Activated T-helper 17 cell treated with anti-CD3 and anti-CD28 coated beads, Interleukin-2, amount 50 U/mL, for 72 hours (primary cell): ENCODE data around the gene ERVK3-1. TPM values are rescaled to one million over a fixed set of nuclear protein-coding genes. Genes with fewer than 3 reads are reported as not detected.
"Not testable (repeated sequence)": the region's sequence is repeated elsewhere in the genome, so short reads cannot be mapped to it uniquely, and the experiment has no call there.

Experiments
- ATAC-seq: fragments of 150-1000 bp; cut with Tn5 transposase; replicated peaks from 2 replicates; pipeline ENCODE4 v1.10.0; 2021; ENCODE audit warnings: mild to moderate bottlenecking, moderate library complexity
- H3K27ac Mint-ChIP-seq: one replicate; pipeline ENCODE4 v1.8.0; 2022; ENCODE audit warnings: mixed read lengths
- H3K27me3 Mint-ChIP-seq: one replicate; pipeline ENCODE4 v1.8.0; 2022; ENCODE audit warnings: mixed read lengths
- H3K36me3 Mint-ChIP-seq: one replicate; pipeline ENCODE4 v1.8.0; 2022; ENCODE audit warnings: low read depth, mild to moderate bottlenecking, mixed read lengths
- H3K4me1 Mint-ChIP-seq: one replicate; pipeline ENCODE4 v1.8.0; 2022; ENCODE audit warnings: mixed read lengths
- H3K4me3 Mint-ChIP-seq: one replicate; pipeline ENCODE4 v1.8.0; 2022; ENCODE audit warnings: mild to moderate bottlenecking, mixed read lengths
- H3K9me3 Mint-ChIP-seq: one replicate; pipeline ENCODE4 v1.8.0; 2022; ENCODE audit warnings: mixed read lengths
- total RNA-seq, 2 donors: library from RNA; stranded (reverse); gene quantifications; one replicate each; pipeline ENCODE4 v1.2.3, GENCODE V29; 2022

The ERVK3-1 gene
- total RNA-seq, 2 donors from 2014 or later = 38.5 to 57.8 TPM

DNA sequence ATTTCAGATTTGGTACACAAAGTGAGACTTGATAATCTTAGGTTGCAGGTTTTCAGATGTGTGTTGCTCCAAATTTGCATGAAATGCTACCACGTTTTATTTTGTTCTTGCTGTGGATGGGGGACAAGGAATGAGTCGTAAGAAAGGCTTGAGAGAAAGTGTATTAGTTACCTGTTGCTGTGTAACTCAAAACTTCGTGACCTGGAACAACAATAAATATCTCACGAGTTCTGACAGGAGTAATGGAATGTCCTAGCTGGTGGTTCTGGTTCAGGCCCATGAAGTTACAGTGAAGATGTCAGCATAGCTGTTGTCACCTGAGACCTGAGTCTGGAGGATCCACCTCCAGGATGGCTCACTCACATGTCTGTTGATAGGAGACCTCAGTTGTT, 25.3 kb upstream of the ERVK3-1 start:
- Mint-ChIP-seq H3K9me3 (peaks cover 3% of the 10 kb centered on the region), H3K4me1 (peaks cover 20% of the 10 kb centered on the region), H3K36me3 (peaks cover 54% of the 10 kb centered on the region), H3K4me3 (peak overlapping the region; percentile 97), H3K27ac (peak overlapping the region; percentile 98), H3K27me3 (no peaks in the 10 kb centered on the region)
- ATAC-seq = no peak

DNA sequence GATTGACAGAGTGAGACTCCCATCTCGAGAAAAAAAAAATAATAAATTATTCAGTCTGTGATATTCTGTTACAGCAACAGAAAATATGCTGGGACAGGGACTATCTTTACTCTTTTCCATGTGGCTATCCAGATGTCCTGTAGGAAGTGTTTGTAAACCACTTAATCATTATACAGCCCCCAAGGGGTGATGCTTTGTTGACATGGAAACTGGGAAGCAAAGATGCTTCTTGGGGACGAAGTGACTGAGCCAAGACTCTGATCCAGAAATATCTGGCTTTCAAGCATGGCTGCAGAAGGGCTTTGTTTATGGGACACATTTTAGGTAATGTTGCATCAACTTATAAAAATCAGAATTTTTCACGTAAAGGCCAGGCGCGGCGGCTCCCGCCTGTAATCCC, 21.0 kb upstream of the ERVK3-1 start:
- Mint-ChIP-seq H3K4me3 (no peak overlapping the region), H3K4me1 (peaks cover 15% of the 10 kb centered on the region), H3K27me3 (no peaks in the 10 kb centered on the region), H3K36me3 (peaks cover 58% of the 10 kb centered on the region), H3K9me3 (no peaks in the 10 kb centered on the region), H3K27ac (no peak overlapping the region)
- no peak for ATAC-seq

DNA sequence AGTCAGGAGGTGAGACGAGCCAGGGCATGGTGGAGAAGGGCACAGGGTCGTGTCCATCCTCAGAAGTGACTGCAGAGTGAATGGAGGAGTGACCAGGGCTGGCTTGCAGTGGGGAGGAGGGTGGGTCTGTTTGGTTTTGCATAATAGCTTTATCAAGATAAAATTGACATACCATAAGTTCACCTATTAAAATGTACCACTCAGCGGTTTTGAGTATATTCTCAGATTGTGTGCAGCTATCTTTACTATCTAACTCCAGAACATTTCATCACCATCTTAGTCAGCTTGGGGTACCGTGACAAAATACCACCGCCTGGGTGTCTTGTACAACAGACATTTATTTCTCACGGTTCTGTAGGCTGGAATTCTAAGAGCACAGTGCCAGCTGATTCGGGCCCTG, 13.2 kb upstream of the ERVK3-1 start:
- H3K27me3 Mint-ChIP-seq = no peaks in the 10 kb centered on the region
- ATAC-seq = no peak
- no peak overlapping the region for H3K27ac Mint-ChIP-seq
- peaks cover 97% of the 10 kb centered on the region for H3K36me3 Mint-ChIP-seq
- peaks cover 13% of the 10 kb centered on the region for H3K9me3 Mint-ChIP-seq
- peaks cover 6% of the 10 kb centered on the region for H3K4me1 Mint-ChIP-seq
- H3K4me3 Mint-ChIP-seq = no peak overlapping the region

DNA sequence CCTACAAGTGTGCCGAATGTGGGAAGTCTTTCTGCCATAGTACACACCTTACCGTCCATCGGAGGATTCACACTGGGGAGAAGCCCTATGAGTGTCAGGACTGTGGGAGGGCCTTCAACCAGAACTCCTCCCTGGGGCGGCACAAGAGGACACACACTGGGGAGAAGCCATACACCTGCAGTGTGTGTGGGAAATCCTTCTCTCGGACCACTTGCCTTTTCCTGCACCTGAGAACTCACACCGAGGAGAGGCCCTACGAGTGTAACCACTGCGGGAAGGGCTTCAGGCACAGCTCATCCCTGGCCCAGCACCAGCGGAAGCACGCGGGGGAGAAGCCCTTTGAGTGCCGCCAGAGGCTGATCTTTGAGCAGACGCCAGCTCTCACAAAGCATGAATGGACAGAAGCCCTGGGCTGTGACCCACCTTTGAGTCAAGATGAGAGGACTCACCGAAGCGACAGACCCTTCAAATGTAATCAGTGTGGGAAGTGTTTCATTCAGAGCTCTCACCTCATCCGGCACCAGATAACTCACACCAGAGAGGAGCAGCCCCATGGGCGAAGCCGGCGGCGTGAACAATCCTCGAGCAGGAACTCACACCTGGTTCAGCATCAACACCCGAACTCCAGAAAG, 10.3 kb upstream of the ERVK3-1 start:
- peaks cover 6% of the 10 kb centered on the region for H3K4me1 Mint-ChIP-seq
- H3K27me3 Mint-ChIP-seq = no peaks in the 10 kb centered on the region
- no peak overlapping the region for H3K4me3 Mint-ChIP-seq
- peaks cover 87% of the 10 kb centered on the region for H3K36me3 Mint-ChIP-seq
- ATAC-seq = no peak
- H3K9me3 Mint-ChIP-seq = peaks cover 13% of the 10 kb centered on the region
- no peak overlapping the region for H3K27ac Mint-ChIP-seq

DNA sequence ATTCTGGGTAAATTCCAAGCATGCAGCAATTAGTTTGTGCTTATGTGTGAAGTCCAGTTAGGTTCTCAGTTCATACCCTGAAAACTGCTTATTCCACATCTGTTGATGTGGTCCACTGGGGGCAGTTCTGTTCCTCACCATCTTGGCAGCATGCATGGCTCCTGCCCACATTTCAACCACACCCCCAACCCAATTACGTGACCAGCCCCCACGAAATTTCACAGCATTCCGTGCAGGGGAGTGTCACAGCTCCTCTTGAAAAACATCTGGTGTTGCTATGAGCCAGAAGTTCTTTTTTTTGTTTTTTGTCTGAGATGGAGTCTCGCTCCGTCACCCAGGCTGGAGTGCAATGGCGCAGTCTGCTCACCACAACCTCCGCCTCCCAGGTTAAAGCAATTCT, 9.1 kb upstream of the ERVK3-1 start:
- Mint-ChIP-seq H3K9me3 (peaks cover 13% of the 10 kb centered on the region), H3K4me3 (no peak overlapping the region), H3K27ac (no peak overlapping the region), H3K27me3 (no peaks in the 10 kb centered on the region), H3K36me3 (peaks cover 87% of the 10 kb centered on the region), H3K4me1 (peaks cover 5% of the 10 kb centered on the region)
- no peak for ATAC-seq

DNA sequence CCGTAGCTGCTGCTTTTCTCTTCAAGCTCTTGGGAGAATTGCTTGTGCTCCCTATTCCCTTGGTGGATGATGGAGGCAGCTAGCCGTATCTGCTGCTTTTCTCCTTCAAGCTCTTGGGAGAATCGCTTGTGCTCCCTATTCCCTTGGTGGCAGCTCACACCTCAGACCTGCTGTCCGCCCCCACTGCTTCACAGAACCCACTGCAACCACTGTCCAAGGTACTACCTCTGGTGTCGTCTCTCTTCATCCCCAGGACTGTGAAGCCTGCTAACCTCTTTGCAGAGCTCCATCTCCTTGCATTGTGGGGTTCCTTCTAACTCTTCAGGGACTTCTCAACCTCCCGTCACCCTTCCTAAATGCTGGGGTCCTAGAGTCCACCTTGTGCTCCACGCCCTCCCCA, 4.6 kb upstream of the ERVK3-1 start:
- no peaks in the 10 kb centered on the region for H3K4me1 Mint-ChIP-seq
- H3K27me3 Mint-ChIP-seq = no peaks in the 10 kb centered on the region
- H3K36me3 Mint-ChIP-seq = peaks cover 54% of the 10 kb centered on the region
- no peak for ATAC-seq
- no peaks in the 10 kb centered on the region for H3K9me3 Mint-ChIP-seq
- no peak overlapping the region for H3K4me3 Mint-ChIP-seq
- no peak overlapping the region for H3K27ac Mint-ChIP-seq

DNA sequence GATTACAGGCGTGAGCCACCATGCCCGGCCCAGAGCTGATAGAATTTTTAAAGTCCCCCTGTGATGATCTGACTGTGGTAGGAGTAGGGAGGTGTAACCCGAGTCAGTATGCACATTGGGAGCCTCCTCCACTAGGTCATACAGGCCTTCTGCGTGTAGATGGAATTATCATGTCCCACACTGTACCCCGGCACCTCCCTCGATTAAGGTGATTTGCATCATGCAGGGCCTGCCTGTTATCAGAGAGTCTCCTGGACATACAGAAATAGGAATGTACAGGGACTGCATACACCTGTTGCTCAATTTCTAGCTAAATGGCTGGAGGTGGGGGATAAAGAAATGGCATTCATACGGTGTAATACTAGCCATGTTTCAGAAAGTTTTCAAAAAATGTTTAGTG, 922 bp upstream of the ERVK3-1 start:
- Mint-ChIP-seq H3K27me3 (no peaks in the 10 kb centered on the region), H3K4me1 (peaks cover 17% of the 10 kb centered on the region), H3K9me3 (no peaks in the 10 kb centered on the region), H3K4me3 (peak overlapping the region; percentile 91), H3K36me3 (peaks cover 62% of the 10 kb centered on the region), H3K27ac (peak overlapping the region; percentile 96)
- no peak for ATAC-seq

DNA sequence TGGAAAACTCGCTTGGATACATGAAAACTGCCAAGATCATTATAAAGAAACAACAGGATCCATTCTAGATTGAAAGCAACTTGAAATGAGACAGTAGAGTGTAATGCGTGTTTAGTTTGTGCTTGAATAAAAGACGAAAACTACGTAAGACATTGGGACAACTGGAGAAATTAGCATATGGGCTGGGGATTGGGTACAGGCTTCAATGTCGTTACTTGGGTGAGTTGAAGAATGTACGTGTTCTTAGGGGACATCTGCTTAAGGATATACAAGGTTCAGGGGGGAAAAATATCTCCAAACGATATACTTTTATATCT, 471 bp upstream of the ERVK3-1 start:
- Mint-ChIP-seq H3K27ac (peak overlapping the region; percentile 96), H3K4me1 (peaks cover 21% of the 10 kb centered on the region), H3K36me3 (peaks cover 66% of the 10 kb centered on the region), H3K9me3 (no peaks in the 10 kb centered on the region), H3K27me3 (no peaks in the 10 kb centered on the region), H3K4me3 (peak overlapping the region; percentile 91)
- peak; percentile 13 for ATAC-seq

DNA sequence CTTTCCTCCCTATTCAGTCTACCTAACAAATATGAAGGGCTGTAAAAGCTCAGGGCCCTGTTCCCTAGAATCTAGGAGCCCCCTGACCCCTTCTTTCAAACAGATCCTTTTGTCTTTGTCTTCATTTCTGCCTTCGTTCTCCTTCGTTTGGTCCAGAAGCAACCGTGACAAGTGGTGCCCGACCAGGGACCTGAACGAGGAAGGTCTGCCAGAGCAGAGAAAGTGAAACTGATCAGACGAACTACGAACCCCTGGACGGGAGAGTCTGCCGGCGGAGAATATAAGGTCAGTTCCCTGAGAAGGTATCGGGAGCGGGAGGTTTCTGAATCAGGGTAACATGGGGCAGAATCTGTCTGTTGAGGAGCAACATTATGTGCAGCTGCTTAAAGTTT, 751 bp downstream of the ERVK3-1 start:
- Mint-ChIP-seq H3K36me3 (peaks cover 66% of the 10 kb centered on the region), H3K27me3 (no peaks in the 10 kb centered on the region), H3K4me3 (peak overlapping the region; percentile 91), H3K4me1 (peaks cover 22% of the 10 kb centered on the region), H3K9me3 (no peaks in the 10 kb centered on the region), H3K27ac (peak overlapping the region; percentile 96)
- no peak for ATAC-seq

DNA sequence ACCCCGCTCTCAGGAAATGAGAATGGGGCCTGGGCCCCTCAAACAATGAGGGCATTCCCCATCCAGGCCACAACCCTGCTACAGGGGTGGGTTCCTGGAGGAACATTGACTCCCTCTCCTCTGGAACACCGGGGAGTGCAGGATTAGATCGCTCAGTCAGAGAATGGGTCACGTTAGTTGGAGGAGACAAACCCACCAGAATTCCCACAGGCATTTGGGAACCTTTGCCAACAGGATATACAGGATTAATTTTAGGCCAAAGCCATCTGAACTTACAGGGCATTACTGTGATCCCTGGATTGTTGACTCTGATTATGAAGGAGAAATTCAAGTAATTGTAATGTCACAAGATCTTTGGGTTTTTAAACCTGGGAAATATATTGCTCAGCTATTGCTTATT, 2.6 kb downstream of the ERVK3-1 start:
- peaks cover 22% of the 10 kb centered on the region for H3K4me1 Mint-ChIP-seq

DNA sequence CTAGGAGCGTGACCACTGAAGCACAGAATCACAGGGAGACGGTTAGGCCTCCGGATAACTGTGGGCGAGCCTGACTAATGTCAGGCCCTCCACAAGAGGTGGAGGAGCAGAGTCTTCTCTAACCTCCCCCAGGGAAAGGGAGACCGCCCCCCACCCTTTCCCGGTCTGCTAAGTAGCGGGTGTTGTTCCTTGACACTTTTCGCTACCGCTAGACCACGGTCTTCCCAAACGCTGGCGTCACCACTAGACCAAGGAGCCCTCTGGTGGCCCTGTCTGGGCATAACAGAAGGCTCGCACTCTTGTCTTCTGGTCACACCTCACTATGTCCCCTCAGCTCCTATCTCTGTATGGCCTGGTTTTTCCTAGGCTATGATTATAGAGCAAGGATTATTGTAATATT, 5.5 kb downstream of the ERVK3-1 start:
- peaks cover 22% of the 10 kb centered on the region for H3K4me1 Mint-ChIP-seq
- not testable (repeated sequence) for H3K27ac Mint-ChIP-seq, H3K27me3 Mint-ChIP-seq, H3K4me3 Mint-ChIP-seq, ATAC-seq, H3K9me3 Mint-ChIP-seq
- H3K36me3 Mint-ChIP-seq = peaks cover 99% of the 10 kb centered on the region

More for the DNA sequence above, 2.6 kb downstream of the ERVK3-1 start:
- peaks cover 80% of the 10 kb centered on the region for H3K36me3 Mint-ChIP-seq
- H3K9me3 Mint-ChIP-seq = no peaks in the 10 kb centered on the region
- H3K4me3 Mint-ChIP-seq = peak overlapping the region; percentile 19
- no peak overlapping the region for H3K27ac Mint-ChIP-seq
- no peaks in the 10 kb centered on the region for H3K27me3 Mint-ChIP-seq
- no peak for ATAC-seq

DNA sequence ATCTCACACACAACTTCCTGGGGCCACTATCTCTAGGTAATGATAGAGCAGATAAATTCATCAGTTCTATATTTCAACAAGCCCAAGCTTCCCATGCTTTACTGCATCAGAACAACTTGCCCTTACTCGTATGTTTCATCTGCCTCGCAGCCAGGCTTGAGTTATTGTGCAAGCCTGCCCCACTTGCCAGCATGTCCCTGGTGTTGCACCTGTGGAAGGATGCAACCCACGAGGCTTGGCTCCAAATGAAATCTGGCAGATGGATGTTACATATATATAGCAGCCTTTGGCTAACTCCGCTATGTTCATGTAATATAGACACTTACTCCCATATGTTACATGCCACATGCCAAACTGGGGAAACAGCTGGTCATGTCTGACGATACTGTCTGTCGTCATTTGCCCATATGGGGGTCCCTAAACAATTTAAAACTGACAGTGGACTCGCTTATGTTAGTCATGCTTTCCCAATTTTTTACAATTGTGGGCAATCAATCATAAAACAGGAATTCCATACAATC, 6.2 kb downstream of the ERVK3-1 start:
- Mint-ChIP-seq H3K36me3 (peaks cover 99% of the 10 kb centered on the region), H3K27me3 (no peaks in the 10 kb centered on the region), H3K4me3 (no peak overlapping the region), H3K9me3 (no peaks in the 10 kb centered on the region), H3K4me1 (peaks cover 15% of the 10 kb centered on the region), H3K27ac (no peak overlapping the region)
- ATAC-seq = no peak

DNA sequence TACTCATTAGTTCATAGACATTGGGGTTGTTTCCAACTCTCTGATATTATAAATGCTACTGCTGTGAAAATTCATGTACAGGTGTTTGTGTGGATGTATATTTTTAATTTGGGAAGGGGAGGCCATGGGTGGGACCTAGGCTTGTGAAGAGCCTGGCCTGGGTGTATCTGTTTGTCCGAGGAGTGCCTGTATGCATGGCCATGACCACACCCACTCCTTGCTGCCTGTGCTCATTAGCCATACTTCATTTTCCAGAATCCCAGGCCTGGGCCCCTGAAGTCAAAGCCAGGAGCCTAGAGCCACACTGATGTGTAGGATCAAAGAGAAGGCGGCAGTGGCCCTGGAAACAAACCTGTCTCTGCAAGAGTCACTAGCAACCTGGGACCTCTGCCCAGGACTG, 10.4 kb downstream of the ERVK3-1 start:
- no peak overlapping the region for H3K27ac Mint-ChIP-seq
- H3K9me3 Mint-ChIP-seq = no peaks in the 10 kb centered on the region
- H3K27me3 Mint-ChIP-seq = no peaks in the 10 kb centered on the region
- H3K4me1 Mint-ChIP-seq = no peaks in the 10 kb centered on the region
- no peak overlapping the region for H3K4me3 Mint-ChIP-seq
- ATAC-seq = no peak
- peaks cover 58% of the 10 kb centered on the region for H3K36me3 Mint-ChIP-seq

DNA sequence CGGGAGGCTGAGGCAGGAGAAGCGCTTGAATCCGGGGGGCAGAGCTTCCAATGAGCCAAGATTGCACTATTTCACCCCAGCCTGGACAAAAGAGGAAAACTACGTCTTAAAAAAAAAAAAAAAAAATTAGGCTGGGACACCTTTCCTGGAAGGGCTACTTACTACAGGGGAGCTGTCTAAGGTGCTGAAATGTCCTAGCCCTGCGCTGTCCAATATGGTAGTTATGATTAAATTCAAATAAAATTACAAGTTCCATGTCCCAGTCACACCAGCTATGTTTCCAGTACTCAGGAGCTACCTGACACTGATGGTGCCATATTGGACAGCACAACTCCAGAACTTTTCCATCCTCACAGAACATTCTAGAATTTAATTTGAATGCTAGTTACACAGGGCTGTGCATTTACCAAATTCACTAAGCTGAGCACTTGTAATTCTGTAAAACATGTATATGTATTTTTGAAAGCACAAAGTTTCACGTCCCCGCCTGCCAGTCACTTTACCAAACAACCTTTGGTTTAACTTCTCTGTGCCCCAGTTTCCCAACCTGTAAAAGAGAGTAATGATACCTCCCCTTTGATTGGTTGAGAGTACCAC, 12.4 kb downstream of the ERVK3-1 start:
- H3K27me3 Mint-ChIP-seq = no peaks in the 10 kb centered on the region
- H3K9me3 Mint-ChIP-seq = no peaks in the 10 kb centered on the region
- H3K4me1 Mint-ChIP-seq = no peaks in the 10 kb centered on the region
- H3K4me3 Mint-ChIP-seq = no peak overlapping the region
- peaks cover 38% of the 10 kb centered on the region for H3K36me3 Mint-ChIP-seq
- ATAC-seq = no peak
- no peak overlapping the region for H3K27ac Mint-ChIP-seq

DNA sequence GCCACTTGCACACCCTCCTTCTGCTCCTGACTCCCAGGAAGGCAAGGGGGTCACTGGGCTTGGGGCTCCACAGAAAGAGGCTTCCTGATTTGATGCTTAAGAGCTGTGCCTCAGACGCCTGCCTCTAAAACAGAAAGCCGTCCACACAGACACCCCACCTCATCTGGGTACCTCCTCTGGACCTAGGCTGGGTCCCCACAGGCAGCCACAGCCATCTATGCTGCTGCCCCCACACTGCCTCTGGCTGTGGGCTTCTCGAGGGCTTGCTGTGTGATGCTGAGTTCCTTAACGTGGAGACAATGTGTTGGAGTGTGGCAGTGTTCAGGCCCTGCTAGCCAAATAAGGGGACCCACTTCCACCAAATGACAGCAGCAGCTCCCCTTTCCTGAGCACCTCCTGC, 13.1 kb downstream of the ERVK3-1 start:
- H3K36me3 Mint-ChIP-seq = peaks cover 31% of the 10 kb centered on the region
- no peaks in the 10 kb centered on the region for H3K9me3 Mint-ChIP-seq
- no peak for ATAC-seq
- no peak overlapping the region for H3K27ac Mint-ChIP-seq
- no peaks in the 10 kb centered on the region for H3K4me1 Mint-ChIP-seq
- no peaks in the 10 kb centered on the region for H3K27me3 Mint-ChIP-seq
- H3K4me3 Mint-ChIP-seq = no peak overlapping the region
